Measurements from ENCODE around the gene DNAI2. TPM values are rescaled to one million over a fixed set of nuclear protein-coding genes. Genes with fewer than 3 reads are reported as not detected.

Gene DNAI2
- total and polyA plus RNA-seq, 7 donors: 0.10 TPM; not detected in 6

DNA sequence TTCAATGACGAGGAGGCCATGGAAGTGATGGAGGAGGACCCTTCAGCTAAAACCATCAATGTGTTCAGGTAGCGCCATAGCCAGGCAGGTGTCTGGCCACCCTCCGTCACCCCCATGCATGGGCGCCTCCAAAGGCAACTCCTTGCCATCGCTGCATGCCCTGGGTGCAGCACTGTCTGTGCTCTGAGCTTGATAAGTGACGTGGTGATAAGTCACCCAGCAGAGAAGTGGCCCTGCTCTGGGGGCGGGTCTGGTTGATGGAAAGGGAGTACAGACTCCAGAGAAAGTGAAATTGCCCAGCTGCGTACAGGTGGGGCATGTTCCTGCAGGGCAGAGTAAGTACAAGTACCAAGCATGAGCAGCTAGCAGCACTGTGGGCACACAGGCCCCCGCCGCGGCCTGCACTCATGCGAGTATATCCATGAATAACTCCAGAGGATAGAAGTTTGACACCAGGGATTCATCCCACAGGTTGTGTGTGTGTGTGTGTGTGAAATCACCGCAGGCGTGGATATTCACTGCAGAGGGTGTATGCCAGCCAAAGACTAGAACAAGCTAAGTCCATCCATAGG lies 13.1 kb downstream of the DNAI2 start:
- Histone ChIP-seq H3K4me1 (no peaks in the 10 kb centered on the region), H3K27ac (no peak overlapping the region), H3K9me3 (no peaks in the 10 kb centered on the region), H3K36me3 (no peaks in the 10 kb centered on the region), H3K4me3 (no peak overlapping the region), H3K27me3 (peaks cover 0 to 14% (median 7%) of the 10 kb centered on the region in 3 donors)
- TF ChIP-seq POLR2AphosphoS5 (IDR thresholded peaks at IDR 0.05): no peak
- no peak for TF ChIP-seq EP300 (IDR thresholded peaks at IDR 0.05)
- no peak for TF ChIP-seq POLR2A (IDR thresholded peaks at IDR 0.05)
- TF ChIP-seq, protein P1, sequence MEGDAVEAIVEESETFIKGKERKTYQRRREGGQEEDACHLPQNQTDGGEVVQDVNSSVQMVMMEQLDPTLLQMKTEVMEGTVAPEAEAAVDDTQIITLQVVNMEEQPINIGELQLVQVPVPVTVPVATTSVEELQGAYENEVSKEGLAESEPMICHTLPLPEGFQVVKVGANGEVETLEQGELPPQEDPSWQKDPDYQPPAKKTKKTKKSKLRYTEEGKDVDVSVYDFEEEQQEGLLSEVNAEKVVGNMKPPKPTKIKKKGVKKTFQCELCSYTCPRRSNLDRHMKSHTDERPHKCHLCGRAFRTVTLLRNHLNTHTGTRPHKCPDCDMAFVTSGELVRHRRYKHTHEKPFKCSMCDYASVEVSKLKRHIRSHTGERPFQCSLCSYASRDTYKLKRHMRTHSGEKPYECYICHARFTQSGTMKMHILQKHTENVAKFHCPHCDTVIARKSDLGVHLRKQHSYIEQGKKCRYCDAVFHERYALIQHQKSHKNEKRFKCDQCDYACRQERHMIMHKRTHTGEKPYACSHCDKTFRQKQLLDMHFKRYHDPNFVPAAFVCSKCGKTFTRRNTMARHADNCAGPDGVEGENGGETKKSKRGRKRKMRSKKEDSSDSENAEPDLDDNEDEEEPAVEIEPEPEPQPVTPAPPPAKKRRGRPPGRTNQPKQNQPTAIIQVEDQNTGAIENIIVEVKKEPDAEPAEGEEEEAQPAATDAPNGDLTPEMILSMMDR (IDR thresholded peaks at IDR 0.05): no peak
- DNase-seq: no peak
- 88 to 93% methylated on average over 14 of the region's 14 CpGs for WGBS, 2 donors
- intact Hi-C loops (cut with DNase I): no loop called here

DNA sequence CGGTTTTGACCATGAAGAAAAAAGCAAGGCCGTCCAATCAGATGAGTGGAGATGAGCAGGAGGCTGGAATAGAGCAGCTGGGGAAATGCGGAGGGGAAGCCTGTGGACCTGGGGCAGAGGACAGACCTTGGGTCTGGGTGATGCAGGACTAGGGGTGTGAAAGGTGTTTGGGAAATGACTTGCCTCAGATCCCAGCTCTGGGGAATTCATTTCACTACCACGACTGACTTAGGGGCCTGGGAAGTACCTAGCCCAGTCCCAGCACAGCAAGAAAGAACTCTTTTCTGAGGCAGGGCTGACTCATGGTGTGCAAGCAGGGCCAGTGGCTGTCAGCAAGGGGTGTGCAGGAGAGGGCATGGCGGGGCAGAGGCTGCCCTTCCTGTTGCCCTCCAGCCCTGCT lies 14.8 kb downstream of the DNAI2 start:
- TF ChIP-seq POLR2A (IDR thresholded peaks at IDR 0.05): no peak
- TF ChIP-seq POLR2AphosphoS5 (IDR thresholded peaks at IDR 0.05): no peak
- TF ChIP-seq EP300 (IDR thresholded peaks at IDR 0.05): no peak
- TF ChIP-seq, protein P1 (IDR thresholded peaks at IDR 0.05): no peak
- Histone ChIP-seq H3K4me3 (no peak overlapping the region), H3K27ac (no peak overlapping the region), H3K36me3 (no peaks in the 10 kb centered on the region), H3K27me3 (peaks cover 0 to 14% (median 7%) of the 10 kb centered on the region in 3 donors), H3K4me1 (no peaks in the 10 kb centered on the region), H3K9me3 (no peaks in the 10 kb centered on the region)
- DNase-seq: no peak
- WGBS, 2 donors: 69 to 81% methylated on average over 5 of the region's 5 CpGs
- intact Hi-C loops (cut with DNase I): no loop called here

DNA sequence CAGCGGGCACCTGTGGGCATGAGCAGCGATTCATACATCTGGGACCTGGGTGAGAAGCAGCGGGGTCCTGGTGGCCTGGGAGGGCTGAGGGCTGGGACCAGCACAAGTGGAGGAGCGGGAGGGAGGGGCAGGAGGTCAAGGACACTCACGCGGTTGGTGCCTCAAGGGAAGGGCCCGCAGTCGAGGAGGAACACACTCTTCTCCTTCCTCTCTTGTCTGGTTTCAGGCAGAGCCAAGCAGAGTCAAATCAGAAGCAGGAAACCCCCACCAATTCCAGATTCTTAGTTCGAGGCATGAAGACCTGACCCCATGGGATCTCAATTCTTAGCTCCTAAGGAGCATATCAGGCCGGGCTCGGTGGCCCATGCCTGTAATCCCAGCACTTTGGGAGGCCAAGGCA lies 15.7 kb downstream of the DNAI2 start:
- Histone ChIP-seq H3K4me1 (no peaks in the 10 kb centered on the region), H3K27ac (no peak overlapping the region), H3K36me3 (no peaks in the 10 kb centered on the region), H3K9me3 (no peaks in the 10 kb centered on the region), H3K4me3 (no peak overlapping the region), H3K27me3 (peaks cover 0 to 7% (median 6%) of the 10 kb centered on the region in 3 donors)
- DNase-seq: no peak
- intact Hi-C loops (cut with DNase I): no loop called here
- 74 to 80% methylated on average over 11 of the region's 11 CpGs for WGBS, 2 donors
- no peak for TF ChIP-seq EP300 (IDR thresholded peaks at IDR 0.05)
- no peak for TF ChIP-seq POLR2A (IDR thresholded peaks at IDR 0.05)
- TF ChIP-seq, protein P1 (IDR thresholded peaks at IDR 0.05): no peak
- no peak for TF ChIP-seq POLR2AphosphoS5 (IDR thresholded peaks at IDR 0.05)

DNA sequence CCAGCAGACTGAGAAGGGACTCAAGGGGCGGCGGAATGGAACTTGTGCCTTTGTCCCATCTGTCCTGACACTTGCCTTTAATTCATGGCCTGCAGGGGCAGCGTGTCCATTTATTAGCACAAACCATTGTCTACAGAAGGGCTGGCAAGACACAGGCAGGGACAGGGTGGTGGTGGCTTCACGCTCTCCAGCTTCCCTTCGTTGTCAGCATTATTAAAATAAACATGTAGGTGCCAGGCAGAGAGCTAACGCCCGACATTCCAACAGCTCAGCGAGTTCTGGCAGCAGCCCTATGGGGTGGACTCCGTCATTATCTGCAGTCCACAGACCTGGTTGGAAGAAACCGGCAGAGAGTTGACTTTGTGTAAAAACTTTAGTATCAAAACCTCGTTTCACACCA lies 16.3 kb downstream of the DNAI2 start:
- no peak for TF ChIP-seq EP300 (IDR thresholded peaks at IDR 0.05)
- no peak for TF ChIP-seq POLR2AphosphoS5 (IDR thresholded peaks at IDR 0.05)
- no peak for TF ChIP-seq POLR2A (IDR thresholded peaks at IDR 0.05)
- TF ChIP-seq, protein P1 (IDR thresholded peaks at IDR 0.05): no peak
- DNase-seq: no peak
- H3K9me3 ChIP-seq: no peaks in the 10 kb centered on the region
- H3K27ac ChIP-seq: no peak overlapping the region
- WGBS, 2 donors: 75 to 78% methylated on average over 11 of the region's 11 CpGs
- intact Hi-C loops (cut with DNase I): no loop called here
- no peak overlapping the region for H3K4me3 ChIP-seq
- H3K27me3 ChIP-seq: peaks cover 0 to under 1% (median 0%) of the 10 kb centered on the region in 3 donors
- H3K4me1 ChIP-seq: no peaks in the 10 kb centered on the region
- no peaks in the 10 kb centered on the region for H3K36me3 ChIP-seq

DNA sequence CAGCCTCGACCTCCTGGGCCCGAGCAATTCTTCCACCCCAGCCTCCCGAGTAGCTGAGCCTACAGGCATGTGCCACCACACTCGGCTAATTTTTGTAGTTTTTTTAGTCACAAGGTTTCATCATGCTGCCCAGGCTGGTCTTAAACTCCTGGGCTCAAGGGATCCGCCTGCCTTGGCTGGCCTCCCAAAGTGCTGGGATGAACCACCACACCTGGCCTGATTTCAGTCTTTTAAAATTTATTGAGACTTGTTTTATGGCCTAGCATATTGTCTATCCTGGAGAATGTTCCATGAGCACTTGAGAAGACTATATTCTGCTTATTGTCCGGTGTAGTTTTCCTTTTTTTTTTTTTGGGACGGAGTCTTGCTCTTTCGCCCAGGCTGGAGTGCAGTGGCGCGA lies 18.5 kb downstream of the DNAI2 start:
- Histone ChIP-seq H3K27ac (no peak overlapping the region), H3K27me3 (peaks cover 0 to 3% (median 0%) of the 10 kb centered on the region in 3 donors), H3K4me3 (no peak overlapping the region), H3K9me3 (no peaks in the 10 kb centered on the region), H3K36me3 (no peaks in the 10 kb centered on the region), H3K4me1 (no peaks in the 10 kb centered on the region)
- no peak for DNase-seq
- TF ChIP-seq POLR2AphosphoS5 (IDR thresholded peaks at IDR 0.05) (peak in 2 of 4 donors; percentile 47), EP300 (IDR thresholded peaks at IDR 0.05) (no peak)
- WGBS, 2 donors: 37 to 79% methylated on average over 10 of the region's 10 CpGs
- intact Hi-C loops (cut with DNase I): no loop called here

Measured in sigmoid colon (tissue), 7 donors.